Midbrain (tissue), 1 donor: ENCODE measurements around the gene WWOX.
"Not testable (repeated sequence)": the region's sequence is repeated elsewhere in the genome, so short reads cannot be mapped to it uniquely, and the experiment has no call there.

ENCODE experiments used
- DNase-seq: peaks from one replicate; lab custom pipeline; 2025; lab: John Stamatoyannopoulos, UW

WWOX gene

GRCh38 chr16:78099271-78100111 lies at the start of gene WWOX:
Gene WWOX, plus strand, starts transcription at chr16:78099654.
- peak; percentile 96 for DNase-seq

GRCh38 chr16:78050734-78051400 lies 48.6 kb upstream of the WWOX start:
- no peak for DNase-seq

- no peak for DNase-seq
These were observed 41.5 kb upstream of the WWOX start for GRCh38 chr16:78057803-78058564.

- DNase-seq, result not testable (repeated sequence)
These were observed 39.6 kb upstream of the WWOX start for GRCh38 chr16:78059806-78060205.

GRCh38 chr16:78060295-78060694 lies 39.2 kb upstream of the WWOX start:
- DNase-seq, result no peak

GRCh38 chr16:78060809-78061208 lies 38.6 kb upstream of the WWOX start:
- no peak for DNase-seq

GRCh38 chr16:78065319-78065718 lies 34.1 kb upstream of the WWOX start:
- no peak for DNase-seq

GRCh38 chr16:78069913-78070312 lies 29.5 kb upstream of the WWOX start:
- no peak for DNase-seq

- DNase-seq, result no peak
These were observed 27.2 kb upstream of the WWOX start for GRCh38 chr16:78072275-78072674.

- DNase-seq, result no peak
These were observed 23.7 kb upstream of the WWOX start for GRCh38 chr16:78075800-78076199.

- DNase-seq, result no peak
These were observed 18.1 kb upstream of the WWOX start for GRCh38 chr16:78081341-78081740.

GRCh38 chr16:78091419-78091818 lies 8.0 kb upstream of the WWOX start:
- no peak for DNase-seq

- no peak for DNase-seq
These were observed 6.7 kb upstream of the WWOX start for GRCh38 chr16:78092758-78093157.

- DNase-seq, result no peak
These were observed 5.3 kb upstream of the WWOX start for GRCh38 chr16:78094166-78094565.

- DNase-seq, result no peak
These were observed 4.5 kb upstream of the WWOX start for GRCh38 chr16:78094998-78095397.

GRCh38 chr16:78096386-78096785 lies 3.1 kb upstream of the WWOX start:
- DNase-seq, result no peak

- no peak for DNase-seq
These were observed 1.9 kb upstream of the WWOX start for GRCh38 chr16:78097548-78097947.

GRCh38 chr16:78098087-78098486 lies 1.4 kb upstream of the WWOX start:
- no peak for DNase-seq

GRCh38 chr16:78098595-78099270 lies 721 bp upstream of the WWOX start:
- no peak for DNase-seq

GRCh38 chr16:78100112-78100467 lies 636 bp downstream of the WWOX start:
- no peak for DNase-seq

- peak; percentile 17 for DNase-seq
These were observed 2.7 kb downstream of the WWOX start for GRCh38 chr16:78102122-78102660.

- DNase-seq, result peak; percentile 26
These were observed 3.4 kb downstream of the WWOX start for GRCh38 chr16:78102865-78103264.
